Mucosa of gallbladder (tissue), 1 donor: ENCODE data around the gene PCNX1. TPM values are rescaled to one million over a fixed set of nuclear protein-coding genes. Genes with fewer than 3 reads are reported as not detected.
A peak's percentile ranks its signal among the peaks of the same experiment; 100 is the strongest.

ENCODE experiments used
- DNase-seq: peaks from one replicate; pipeline ENCODE4 v3.0.0-alpha.2; 2020; ENCODE audit warnings: low spot score
- total RNA-seq: library from RNA; stranded (reverse); gene quantifications from one replicate; pipeline ENCODE4 v1.2.1, GENCODE V29; 2021
- donor health status: DM: no; HTN: no; CAD: no.

Gene PCNX1
- total RNA-seq, 1 donor from 2014 or later = 42.6 TPM

- no peak for DNase-seq
Observed at GRCh38 chr14:70888681-70889175, 18.5 kb upstream of the PCNX1 start.

- no peak for DNase-seq
Observed at GRCh38 chr14:70889555-70889954, 17.7 kb upstream of the PCNX1 start.

DNA sequence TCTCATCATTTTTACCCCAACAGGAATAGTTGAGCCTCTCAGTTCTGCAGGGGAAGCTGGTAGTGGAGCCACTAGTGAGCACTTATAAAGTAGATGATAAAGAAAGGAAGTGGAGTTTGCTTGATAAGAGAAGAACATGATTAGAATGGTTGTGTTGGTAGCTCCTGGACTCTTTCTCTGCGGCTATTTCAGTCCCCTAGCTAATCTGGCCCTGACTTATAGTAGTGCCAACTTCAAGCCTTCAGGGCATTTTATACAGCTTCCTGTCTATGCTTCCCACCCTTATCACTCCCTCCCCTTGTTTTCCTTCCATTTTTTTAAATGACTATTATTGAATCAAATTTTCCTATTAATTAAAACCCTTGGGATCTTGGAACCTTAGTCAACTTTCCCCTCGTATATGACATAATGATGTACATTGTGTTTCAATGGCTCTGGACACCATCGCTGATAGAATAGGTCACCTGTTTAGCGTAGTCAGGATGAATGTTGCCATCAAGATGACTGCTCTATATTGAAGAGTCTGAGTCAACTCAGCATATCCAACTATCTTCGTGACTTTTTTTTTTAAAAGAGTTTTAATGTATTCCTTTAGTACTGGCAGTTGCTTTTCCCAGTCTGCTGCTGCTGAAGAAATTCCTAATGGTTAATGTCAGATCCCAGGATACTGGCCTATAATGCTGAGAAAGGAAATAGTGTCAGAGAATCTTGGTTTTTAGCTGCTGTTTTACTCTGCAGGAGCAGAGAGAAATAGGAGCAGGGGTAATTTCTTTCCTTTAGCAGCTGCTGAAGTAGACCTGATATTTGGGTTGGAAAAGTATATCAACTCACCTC is 16.2 kb upstream of the PCNX1 start:
- no peak for DNase-seq

DNA sequence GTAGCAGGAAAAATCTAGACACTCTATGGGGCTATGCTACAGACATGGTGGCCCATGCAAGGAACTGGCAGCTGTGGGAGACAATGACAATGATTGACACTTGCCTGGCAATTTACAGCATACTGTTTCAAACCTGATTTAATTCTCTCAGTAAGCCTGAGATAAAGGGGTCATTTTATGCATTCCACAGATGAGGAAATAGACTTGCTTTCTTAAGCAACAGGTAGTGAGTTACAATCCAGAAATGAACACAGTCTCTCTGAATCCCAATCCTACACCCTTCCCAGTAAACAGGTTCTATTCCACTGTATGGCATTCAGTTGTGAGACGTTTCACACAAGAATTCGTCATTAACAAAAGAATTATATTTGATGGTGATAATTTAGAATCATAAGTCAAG is 15.5 kb upstream of the PCNX1 start:
- no peak for DNase-seq

GRCh38 chr14:70893062-70893845 is 14.0 kb upstream of the PCNX1 start:
- no peak for DNase-seq

- no peak for DNase-seq
Observed at GRCh38 chr14:70893858-70894291, 13.4 kb upstream of the PCNX1 start.

DNA sequence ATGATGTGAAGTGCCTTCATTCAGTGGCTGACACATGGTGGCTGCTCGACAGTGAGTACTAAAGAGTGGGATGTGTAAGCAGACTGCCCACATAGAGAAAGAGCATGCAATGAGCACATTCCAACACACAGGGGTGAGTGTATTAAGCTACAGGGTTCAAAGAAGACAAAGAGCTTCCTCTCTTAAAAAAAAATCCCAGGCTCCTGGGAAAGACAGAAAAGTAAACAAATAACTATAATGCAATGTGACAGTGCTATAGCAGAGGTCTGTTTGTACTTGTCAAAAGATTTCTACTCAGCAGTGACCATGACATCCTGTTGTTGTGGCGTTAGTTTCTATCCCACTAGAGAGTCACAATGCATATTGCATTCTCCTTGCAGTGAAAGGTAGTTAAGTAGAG is 12.4 kb upstream of the PCNX1 start:
- DNase-seq = no peak

GRCh38 chr14:70896317-70896716 is 10.9 kb upstream of the PCNX1 start:
- DNase-seq = no peak

DNA sequence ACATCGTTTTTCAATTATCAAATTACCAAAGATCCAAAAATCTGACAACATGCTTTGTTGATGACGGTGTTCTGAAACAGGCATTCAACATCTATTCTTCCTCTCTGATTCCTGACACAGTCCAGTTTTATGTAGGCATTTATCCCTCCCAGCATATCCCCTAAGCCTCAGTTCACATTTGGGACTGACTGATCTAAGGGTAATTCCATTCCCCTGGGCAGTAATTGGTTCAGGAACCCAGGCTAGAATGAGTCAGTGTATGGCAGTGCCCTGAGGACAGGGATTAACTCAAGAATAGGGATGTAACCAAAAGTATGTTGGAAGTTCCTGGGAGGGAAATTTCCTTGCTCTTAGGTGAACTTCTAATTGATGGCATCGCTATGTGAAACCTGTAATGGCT is 10.3 kb upstream of the PCNX1 start:
- no peak for DNase-seq

DNA sequence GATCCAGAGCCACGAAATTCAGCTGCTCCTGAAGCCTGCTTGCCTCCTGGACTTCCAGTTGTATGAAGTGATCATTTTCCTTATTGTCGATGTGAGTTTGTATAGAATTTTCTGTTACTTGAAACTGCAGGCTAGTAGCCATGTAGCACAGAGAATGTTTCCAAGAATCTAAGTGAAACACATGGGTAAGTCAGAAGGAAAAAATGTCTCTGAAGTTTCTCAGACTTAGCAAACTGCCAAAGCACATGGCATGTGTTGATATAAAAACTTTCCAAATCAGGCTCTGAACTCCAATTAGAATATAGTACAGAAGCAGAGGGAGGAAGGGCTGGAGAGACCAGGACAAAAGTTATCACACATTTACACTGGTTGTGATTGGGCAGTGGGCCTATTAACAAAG is 9.8 kb upstream of the PCNX1 start:
- no peak for DNase-seq

DNA sequence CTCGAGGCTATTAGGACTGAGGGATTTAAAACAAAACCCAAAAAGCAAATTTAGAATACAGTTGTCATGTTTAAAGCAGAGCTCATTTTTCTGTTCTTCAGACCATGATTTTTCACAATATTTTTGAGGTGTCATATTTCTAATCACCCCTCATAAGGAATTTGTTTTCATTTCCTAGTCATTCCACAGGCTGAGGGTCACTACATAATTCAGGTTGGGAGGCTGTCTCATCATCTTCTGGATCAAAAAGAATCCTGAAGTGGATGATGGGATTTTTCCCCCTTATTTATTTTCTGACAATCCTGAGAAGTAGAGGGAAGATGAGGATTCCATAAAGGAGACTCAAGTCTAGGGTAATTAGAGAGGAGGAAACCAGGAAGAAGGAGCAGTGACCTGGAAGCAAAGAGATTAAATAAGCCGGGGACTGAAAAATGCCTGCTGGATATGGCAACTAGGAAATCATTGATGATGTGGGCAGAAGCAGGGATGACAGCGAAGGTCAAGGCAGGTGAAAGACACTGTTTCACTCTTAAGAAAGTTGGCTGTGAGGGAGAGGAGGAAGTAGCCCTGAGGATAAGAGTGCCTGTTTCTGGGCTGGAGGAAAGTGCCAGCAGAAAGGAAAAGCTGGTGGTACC is 9.0 kb upstream of the PCNX1 start:
- DNase-seq = no peak

DNA sequence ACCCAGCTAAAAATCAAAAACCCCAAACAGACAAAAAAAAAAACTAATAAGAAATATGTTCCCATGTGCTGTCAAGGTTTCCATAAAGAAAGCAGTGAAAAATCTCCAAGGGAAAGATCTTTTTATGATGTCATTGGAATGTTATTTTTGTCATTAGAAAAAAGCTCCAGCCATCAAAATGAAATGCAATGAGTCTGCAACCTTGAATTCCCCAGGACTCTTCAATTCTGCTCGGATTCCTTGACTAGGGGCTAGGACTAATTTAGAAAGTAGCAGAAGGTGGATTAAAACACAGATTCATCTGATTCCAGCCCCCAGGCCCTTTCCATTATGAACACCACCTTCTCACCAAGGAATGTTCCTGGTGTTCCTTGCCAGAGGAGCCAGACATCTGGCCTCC is 6.0 kb upstream of the PCNX1 start:
- DNase-seq = no peak

GRCh38 chr14:70902184-70902583 is 5.1 kb upstream of the PCNX1 start:
- DNase-seq = no peak

- DNase-seq = no peak
Observed at GRCh38 chr14:70904373-70904772, 2.9 kb upstream of the PCNX1 start.

GRCh38 chr14:70905301-70905700 is 2.0 kb upstream of the PCNX1 start:
- DNase-seq = no peak

GRCh38 chr14:70906793-70907175 is 475 bp upstream of the PCNX1 start:
- no peak for DNase-seq

GRCh38 chr14:70907996-70908934 is 1.0 kb downstream of the PCNX1 start:
- peak; percentile 27 for DNase-seq

DNA sequence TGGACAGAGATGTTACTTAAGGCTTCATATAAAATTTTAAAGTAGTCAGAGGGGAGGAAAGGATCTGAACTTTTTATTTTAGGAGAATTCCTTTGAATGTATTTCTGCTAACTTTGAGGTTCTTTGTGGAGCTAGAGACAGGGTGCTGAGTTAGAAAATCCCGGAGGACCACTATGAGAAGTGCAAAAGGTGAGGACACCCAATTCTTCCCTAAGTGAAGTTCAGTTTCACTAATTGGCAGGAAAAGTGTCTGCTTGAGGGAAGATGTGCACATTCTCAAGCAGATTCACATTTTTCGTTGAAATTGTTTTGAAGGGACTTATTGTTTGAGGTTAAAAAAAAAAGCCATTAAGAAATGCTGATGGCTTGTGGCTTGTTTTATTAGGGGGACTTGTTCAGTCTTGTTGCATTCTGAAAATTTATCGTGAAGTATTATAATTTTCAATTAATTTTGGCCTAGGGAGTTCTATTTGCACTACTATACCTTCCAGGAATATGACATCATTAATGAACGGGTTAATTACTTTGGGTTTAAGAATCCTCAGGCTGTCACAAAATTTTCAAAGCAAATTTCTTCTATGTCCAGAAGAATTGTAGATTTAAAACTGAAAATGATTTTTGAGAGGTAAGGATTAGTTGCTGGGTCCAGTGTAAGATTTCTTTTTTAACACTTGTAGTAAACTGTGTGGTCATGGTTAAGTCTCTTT is 1.8 kb downstream of the PCNX1 start:
- DNase-seq = no peak

DNA sequence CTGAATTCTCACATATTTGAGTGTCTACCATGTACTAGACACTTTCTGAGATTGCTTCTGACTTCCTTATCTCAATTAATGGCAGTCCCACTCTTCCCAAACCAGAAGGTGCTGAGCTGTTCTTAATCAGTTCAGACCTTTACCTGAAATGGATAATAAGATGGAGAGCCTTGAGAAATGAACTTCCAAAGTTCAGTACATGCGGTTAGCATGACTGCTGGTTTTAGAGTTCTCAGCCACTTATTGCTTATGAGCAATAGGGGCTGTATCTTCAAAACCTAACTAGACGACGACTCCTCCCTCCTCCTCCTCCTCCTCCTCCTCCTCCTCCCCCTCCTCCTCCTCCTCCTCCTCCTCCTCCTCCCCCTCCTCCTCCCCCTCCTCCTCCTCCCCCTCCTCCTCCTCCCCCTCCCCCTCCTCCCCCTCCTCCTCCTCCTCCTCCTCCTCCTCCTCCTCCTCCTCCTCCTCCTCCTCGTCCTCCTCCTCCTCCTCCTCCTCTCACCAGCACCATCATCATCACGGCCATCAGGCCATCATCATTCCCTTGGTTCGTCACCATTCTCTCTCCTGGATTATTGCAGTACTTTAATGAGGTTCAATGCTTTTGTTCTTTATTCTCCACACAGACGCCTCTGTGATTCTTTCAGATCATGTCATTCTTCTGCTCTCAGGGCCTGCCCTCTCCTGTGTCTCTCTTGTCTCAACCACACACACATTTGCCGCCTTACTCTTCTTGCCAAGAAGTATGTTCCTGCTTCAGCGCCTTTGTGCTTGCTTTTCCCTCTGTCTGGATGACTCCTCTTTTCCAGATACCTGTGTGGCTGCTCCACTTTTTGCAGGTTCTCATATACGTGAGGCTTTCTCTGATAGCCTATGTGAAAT is 2.7 kb downstream of the PCNX1 start:
- no peak for DNase-seq

DNA sequence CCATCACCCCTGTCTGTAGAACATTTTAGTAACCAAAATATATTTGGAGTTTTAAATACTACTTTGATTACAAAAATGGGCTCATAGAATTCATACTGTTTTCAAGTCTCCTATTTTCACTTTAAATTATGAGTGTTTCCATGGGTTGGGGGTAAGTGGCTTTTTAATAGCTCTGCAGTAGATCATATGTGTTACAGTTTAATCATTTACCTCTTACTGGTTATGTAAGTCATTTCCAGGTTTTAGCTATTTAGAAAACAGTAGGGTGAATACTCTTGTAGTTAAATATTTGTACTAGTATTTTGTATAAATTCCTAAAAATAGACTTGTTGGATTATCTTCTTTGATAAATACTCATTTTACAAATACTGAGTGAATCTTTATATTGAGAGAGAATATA is 8.2 kb downstream of the PCNX1 start:
- DNase-seq = no peak
